ENCODE measurements around the gene TRRAP. TPM values are rescaled to one million over a fixed set of nuclear protein-coding genes. Genes with fewer than 3 reads are reported as not detected.

Gene TRRAP
- total and polyA plus RNA-seq, 2 experiments from 2014 or later, result 14.9 to 58.7 TPM

- TF ChIP-seq ZNF462 (CRISPR knock-in tag; IDR thresholded peaks at IDR 0.05), result no peak
- no peak for TF ChIP-seq CTCF (conservative IDR thresholded peaks at IDR 0.05; ENCODE audit: low read depth in 2 of 2)
Measured at GRCh38 chr7:98923512-98923911, 45.2 kb downstream of the TRRAP start (continued).

DNA sequence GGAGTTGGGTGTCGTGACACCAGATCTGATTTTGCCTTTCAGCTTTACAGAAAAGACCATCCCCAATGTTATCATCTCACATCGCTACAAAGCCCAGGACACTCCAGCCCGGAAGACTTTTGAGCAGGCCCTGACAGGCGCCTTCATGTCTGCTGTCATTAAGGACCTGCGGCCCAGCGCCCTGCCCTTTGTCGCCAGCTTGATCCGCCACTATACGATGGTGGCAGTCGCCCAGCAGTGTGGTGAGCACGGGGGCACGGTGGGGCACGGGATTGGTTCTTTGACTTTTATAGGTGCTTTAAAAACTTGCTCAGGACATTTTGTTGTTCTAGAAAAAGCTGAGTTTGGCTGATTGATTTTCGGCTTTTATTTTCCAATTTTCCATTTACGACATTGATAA lies 48.8 kb downstream of the TRRAP start:
- no peak overlapping the region for H3K4me3 Mint-ChIP-seq
- H3K27me3 Mint-ChIP-seq (ENCODE audit: insufficient read depth, low read depth, poor library complexity), result peaks cover 3% of the 10 kb centered on the region
- no peaks in the 10 kb centered on the region for H3K79me2 ChIP-seq (replicated peaks; ENCODE audit: insufficient read depth)
- H3K27ac Mint-ChIP-seq, result no peak overlapping the region
- H4K20me1 ChIP-seq (replicated peaks; ENCODE audit: insufficient read depth), result peaks cover 20% of the 10 kb centered on the region
- H3K4me1 ChIP-seq (ENCODE audit: insufficient read depth), result no peaks in the 10 kb centered on the region
- H3K9me2 ChIP-seq (ENCODE audit: insufficient read depth), result no peaks in the 10 kb centered on the region
- H3K4me1 Mint-ChIP-seq, result no peaks in the 10 kb centered on the region; the same call in 2 of the 3 replicates
- H3K36me3 Mint-ChIP-seq (ENCODE audit: low read depth), result peaks cover 87% of the 10 kb centered on the region
- no peak overlapping the region for H2AFZ ChIP-seq
- H3K4me3 ChIP-seq, result no peak overlapping the region
- ATAC-seq (no peak), DNase-seq (ENCODE audit: low spot score) (no peak)
- no peak overlapping the region for H3K27ac ChIP-seq (ENCODE audit: low read depth)
- TF ChIP-seq NANOG (IDR thresholded peaks at IDR 0.05; ENCODE audit: borderline replicate concordance) (no peak), CTCF (conservative IDR thresholded peaks at IDR 0.05; ENCODE audit: low read depth in 2 of 2) (no peak), EZH2 (IDR thresholded peaks at IDR 0.05; ENCODE audit: low read depth, unreplicated experiment) (no peak)
- H3K9me3 Mint-ChIP-seq, result no peaks in the 10 kb centered on the region
- no peaks in the 10 kb centered on the region for H3F3A ChIP-seq (replicated peaks; ENCODE audit: low read depth)
- H3K27me3 ChIP-seq (ENCODE audit: insufficient read depth), result no peaks in the 10 kb centered on the region
- no peak overlapping the region for H3K4me2 ChIP-seq
- H3K36me3 ChIP-seq (ENCODE audit: insufficient read depth), result peaks cover 87% of the 10 kb centered on the region

Data from GM23338 (cell line).